Neural progenitor cell (in vitro differentiated cells): ENCODE measurements around the gene CD46. TPM values are rescaled to one million over a fixed set of nuclear protein-coding genes. Genes with fewer than 3 reads are reported as not detected.

Experiments used
- DNase-seq: peaks from one replicate; pipeline ENCODE4 v3.0.0-alpha.2; 2016; ENCODE audit warnings: low spot score
- H2AFZ ChIP-seq: fragments of 200-600 bp; sonication (generic); replicated peaks from 2 replicates; pipeline ENCODE4 v1.6.1; 2016; ENCODE audit warnings: antibody characterized with exemption
- H3F3A ChIP-seq: fragments of 200-600 bp; sonication (generic); 2 replicates; pipeline ENCODE4 v1.6.1; 2016; ENCODE audit warnings: antibody characterized with exemption, low read depth
- H3K27ac ChIP-seq: fragments of 200-600 bp; sonication (generic); 2 replicates; pipeline ENCODE4 v1.5.1; 2016; ENCODE audit warnings: mild to moderate bottlenecking
- H3K27me3 ChIP-seq: fragments of 200-600 bp; sonication (generic); 2 replicates; pipeline ENCODE4 v1.6.1; 2016; ENCODE audit warnings: mild to moderate bottlenecking, moderate library complexity
- H3K36me3 ChIP-seq: fragments of 200-600 bp; sonication (generic); 2 replicates; pipeline ENCODE4 v1.5.1; 2016
- H3K4me1 ChIP-seq: fragments of 200-600 bp; sonication (generic); 2 replicates; pipeline ENCODE4 v1.6.1; 2016; ENCODE audit warnings: mixed run types
- H3K4me2 ChIP-seq: fragments of 200-600 bp; sonication (generic); 2 replicates; pipeline ENCODE4 v1.6.1; 2016
- H3K4me3 ChIP-seq: fragments of 200-600 bp; sonication (generic); 2 replicates; pipeline ENCODE4 v1.5.1; 2016
- H3K79me2 ChIP-seq: fragments of 200-600 bp; sonication (generic); 2 replicates; pipeline ENCODE4 v1.6.1; 2016; ENCODE audit warnings: low read depth
- H3K9ac ChIP-seq: fragments of 200-600 bp; sonication (generic); 2 replicates; pipeline ENCODE4 v1.6.1; 2016
- H3K9me3 ChIP-seq: fragments of 200-600 bp; sonication (generic); 2 replicates; pipeline ENCODE4 v1.5.1; 2016; ENCODE audit warnings: low read depth
- H4K20me1 ChIP-seq: fragments of 200-600 bp; sonication (generic); 2 replicates; pipeline ENCODE4 v1.6.1; 2016; ENCODE audit warnings: low read depth
- H3K27ac Mint-ChIP-seq: 3 replicates; pipeline ENCODE4 v1.8.0; 2021; ENCODE audit warnings: mixed read lengths
- H3K27me3 Mint-ChIP-seq: 2 replicates; pipeline ENCODE4 v1.8.0; 2022; ENCODE audit warnings: low read depth, mild to moderate bottlenecking, inconsistent platforms, moderate library complexity, mixed read lengths; ENCODE audit not compliant: insufficient read depth
- H3K36me3 Mint-ChIP-seq: 3 replicates; pipeline ENCODE4 v1.8.0; 2021; ENCODE audit warnings: mixed read lengths
- H3K4me1 Mint-ChIP-seq: 3 replicates; pipeline ENCODE4 v1.8.0; 2021; ENCODE audit warnings: mixed read lengths
- H3K4me3 Mint-ChIP-seq: 3 replicates; pipeline ENCODE4 v1.8.0; 2021; ENCODE audit warnings: mild to moderate bottlenecking, moderate library complexity, mixed read lengths
- H3K9me3 Mint-ChIP-seq: 3 replicates; pipeline ENCODE4 v1.8.0; 2020; ENCODE audit warnings: mixed read lengths
- EZH2 ChIP-seq: fragments of 200-600 bp; sonication (generic); IDR thresholded peaks from 2 replicates; pipeline ENCODE4 v1.6.1; 2017; ENCODE audit warnings: antibody characterized with exemption, mild to moderate bottlenecking, moderate library complexity
- EZH2phosphoT487 ChIP-seq: fragments of 200-600 bp; sonication (generic); IDR thresholded peaks from 2 replicates; pipeline ENCODE4 v1.6.1; 2017; ENCODE audit warnings: antibody characterized with exemption
- total RNA-seq: library from RNA; depleted of rRNA; stranded (reverse); fragments of >200 nt; gene quantifications from 2 replicates; pipeline ENCODE4 v1.2.3, GENCODE V29; 2015; ENCODE audit warnings: low replicate concordance
- TF ChIP-seq, protein P1 (sequence below): fragments of 200-600 bp; sonication (generic); IDR thresholded peaks from 2 replicates; pipeline ENCODE4 v1.5.1; 2017; ENCODE audit warnings: antibody characterized with exemption, mild to moderate bottlenecking

The CD46 gene
- total RNA-seq, 1 donor from 2014 or later: 186 TPM

DNA sequence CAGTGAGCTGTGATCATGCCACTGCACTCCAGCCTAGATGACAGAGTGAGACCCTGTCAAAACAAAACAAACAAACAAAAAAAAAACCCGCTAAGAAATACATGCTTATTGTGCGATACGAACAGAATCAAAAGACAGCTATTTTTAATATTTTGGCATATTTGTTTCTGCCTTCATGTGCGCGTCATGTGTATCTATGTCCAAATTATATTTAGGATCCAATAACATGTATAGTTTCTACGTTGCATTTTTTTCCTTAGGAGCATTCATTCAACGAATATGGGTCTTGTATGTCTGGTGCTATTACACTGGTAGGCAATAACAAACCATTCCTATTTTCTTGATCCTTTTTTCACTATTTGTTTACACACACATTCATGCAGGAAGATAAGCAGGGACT lies 1.8 kb downstream of the CD46 start:
- H3K4me3 ChIP-seq: peak overlapping the region; percentile 98
- Mint-ChIP-seq H3K36me3 (peaks cover 18% of the 10 kb centered on the region), H3K4me3 (peak overlapping the region; percentile 100), H3K9me3 (no peaks in the 10 kb centered on the region), H3K27me3 (peaks cover 2% of the 10 kb centered on the region), H3K27ac (no peak overlapping the region), H3K4me1 (peaks cover 48% of the 10 kb centered on the region)
- no peak for DNase-seq
- no peak overlapping the region for H3K27ac ChIP-seq
- H3K36me3 ChIP-seq: peaks cover 4% of the 10 kb centered on the region
- no peaks in the 10 kb centered on the region for H3K9me3 ChIP-seq
- TF ChIP-seq EZH2phosphoT487 (no peak), EZH2 (no peak)
- TF ChIP-seq, protein P1, sequence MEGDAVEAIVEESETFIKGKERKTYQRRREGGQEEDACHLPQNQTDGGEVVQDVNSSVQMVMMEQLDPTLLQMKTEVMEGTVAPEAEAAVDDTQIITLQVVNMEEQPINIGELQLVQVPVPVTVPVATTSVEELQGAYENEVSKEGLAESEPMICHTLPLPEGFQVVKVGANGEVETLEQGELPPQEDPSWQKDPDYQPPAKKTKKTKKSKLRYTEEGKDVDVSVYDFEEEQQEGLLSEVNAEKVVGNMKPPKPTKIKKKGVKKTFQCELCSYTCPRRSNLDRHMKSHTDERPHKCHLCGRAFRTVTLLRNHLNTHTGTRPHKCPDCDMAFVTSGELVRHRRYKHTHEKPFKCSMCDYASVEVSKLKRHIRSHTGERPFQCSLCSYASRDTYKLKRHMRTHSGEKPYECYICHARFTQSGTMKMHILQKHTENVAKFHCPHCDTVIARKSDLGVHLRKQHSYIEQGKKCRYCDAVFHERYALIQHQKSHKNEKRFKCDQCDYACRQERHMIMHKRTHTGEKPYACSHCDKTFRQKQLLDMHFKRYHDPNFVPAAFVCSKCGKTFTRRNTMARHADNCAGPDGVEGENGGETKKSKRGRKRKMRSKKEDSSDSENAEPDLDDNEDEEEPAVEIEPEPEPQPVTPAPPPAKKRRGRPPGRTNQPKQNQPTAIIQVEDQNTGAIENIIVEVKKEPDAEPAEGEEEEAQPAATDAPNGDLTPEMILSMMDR: no peak
- no peak overlapping the region for H3K9ac ChIP-seq
- no peak overlapping the region for H2AFZ ChIP-seq
- peaks cover 10% of the 10 kb centered on the region for H3K4me1 ChIP-seq
- peaks cover 5% of the 10 kb centered on the region for H3F3A ChIP-seq
- peaks cover 66% of the 10 kb centered on the region for H3K79me2 ChIP-seq
- H3K4me2 ChIP-seq: peak overlapping the region; percentile 98
- H3K27me3 ChIP-seq: no peaks in the 10 kb centered on the region
- H4K20me1 ChIP-seq: peaks cover 45% of the 10 kb centered on the region

DNA sequence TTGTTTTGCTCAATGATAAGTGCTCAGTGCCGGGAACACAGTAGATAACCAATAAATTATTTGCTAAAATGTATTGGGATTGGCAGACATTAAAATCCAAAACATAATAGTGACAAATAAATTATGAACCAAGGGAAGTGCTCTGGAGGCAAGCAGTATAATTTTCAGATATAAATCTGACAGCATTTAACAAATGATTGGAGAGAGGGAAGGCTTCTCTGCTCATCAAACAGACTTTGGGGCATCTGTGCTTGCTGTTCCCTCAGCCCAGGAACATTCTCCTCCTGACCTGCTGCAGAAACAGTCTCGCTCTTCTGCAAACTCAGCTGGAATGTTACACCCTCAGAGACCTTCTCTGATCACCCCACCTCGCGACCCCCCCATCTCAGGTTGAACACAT lies 2.2 kb downstream of the CD46 start:
- peaks cover 10% of the 10 kb centered on the region for H3K4me1 ChIP-seq
- peaks cover 5% of the 10 kb centered on the region for H3F3A ChIP-seq
- Mint-ChIP-seq H3K27me3 (peaks cover 2% of the 10 kb centered on the region), H3K27ac (no peak overlapping the region), H3K36me3 (peaks cover 21% of the 10 kb centered on the region), H3K4me3 (peak overlapping the region; percentile 100), H3K9me3 (no peaks in the 10 kb centered on the region), H3K4me1 (peaks cover 44% of the 10 kb centered on the region)
- peaks cover 45% of the 10 kb centered on the region for H4K20me1 ChIP-seq
- H3K36me3 ChIP-seq: peaks cover 5% of the 10 kb centered on the region
- peak overlapping the region; percentile 98 for H3K4me2 ChIP-seq
- no peaks in the 10 kb centered on the region for H3K27me3 ChIP-seq
- H3K79me2 ChIP-seq: peaks cover 66% of the 10 kb centered on the region
- TF ChIP-seq EZH2 (no peak), EZH2phosphoT487 (no peak)
- TF ChIP-seq, protein P1: no peak
- no peak overlapping the region for H3K4me3 ChIP-seq
- no peaks in the 10 kb centered on the region for H3K9me3 ChIP-seq
- DNase-seq: no peak
- H3K9ac ChIP-seq: no peak overlapping the region
- no peak overlapping the region for H3K27ac ChIP-seq
- no peak overlapping the region for H2AFZ ChIP-seq

DNA sequence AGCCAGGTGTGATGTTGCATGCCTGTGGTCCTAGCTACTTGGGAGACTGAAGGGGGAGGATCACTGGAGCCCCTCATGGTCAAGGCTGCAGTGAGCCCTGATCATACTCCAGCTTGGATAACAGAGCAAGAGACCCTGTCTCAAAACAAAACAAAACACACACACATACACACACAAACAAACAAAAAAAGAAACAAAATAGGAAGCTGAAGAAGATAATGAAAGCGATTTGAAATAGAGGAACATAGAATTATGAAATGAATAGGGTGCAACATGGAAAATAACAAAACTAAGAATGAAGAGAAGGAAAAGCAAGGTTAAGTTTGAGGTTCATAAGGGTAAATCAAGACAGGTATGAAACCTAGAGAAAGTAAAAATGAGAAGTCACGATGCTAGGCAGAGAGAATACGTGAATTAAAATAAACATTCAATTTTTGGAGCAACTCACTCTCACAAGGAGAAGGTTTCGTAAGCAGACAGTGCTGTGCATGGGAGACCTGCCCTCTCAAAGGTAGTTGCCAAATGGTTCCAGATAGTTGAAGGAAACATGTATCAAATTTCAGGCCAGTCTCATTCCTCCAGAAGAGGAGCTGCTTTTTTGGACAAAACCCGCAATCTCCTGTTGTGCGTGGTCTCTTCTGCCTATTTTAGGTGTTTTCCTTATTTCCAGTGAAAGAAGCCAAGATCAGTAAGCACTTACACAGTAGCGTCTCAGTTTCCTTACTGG lies 3.3 kb downstream of the CD46 start:
- Histone ChIP-seq H3K9ac (no peak overlapping the region), H4K20me1 (peaks cover 45% of the 10 kb centered on the region), H3K36me3 (peaks cover 16% of the 10 kb centered on the region), H3K9me3 (no peaks in the 10 kb centered on the region), H3K4me2 (no peak overlapping the region), H3K4me3 (no peak overlapping the region), H2AFZ (no peak overlapping the region), H3K4me1 (peaks cover 10% of the 10 kb centered on the region), H3K27me3 (no peaks in the 10 kb centered on the region), H3F3A (peaks cover 5% of the 10 kb centered on the region), H3K27ac (no peak overlapping the region), H3K79me2 (peaks cover 66% of the 10 kb centered on the region)
- Mint-ChIP-seq H3K27me3 (peaks cover 2% of the 10 kb centered on the region), H3K9me3 (no peaks in the 10 kb centered on the region), H3K4me3 (no peak overlapping the region), H3K4me1 (peaks cover 38% of the 10 kb centered on the region), H3K27ac (no peak overlapping the region), H3K36me3 (peaks cover 28% of the 10 kb centered on the region)
- no peak for DNase-seq
- TF ChIP-seq EZH2phosphoT487 (no peak), EZH2 (no peak)
- TF ChIP-seq, protein P1: no peak
